HEK293T (cell line): Measurements from ENCODE around the gene ARHGEF1.
"Not testable (repeated sequence)": the region's sequence is repeated elsewhere in the genome, so short reads cannot be mapped to it uniquely, and the experiment has no call there.

Experiments
- CTCF ChIA-PET: fragments of 350-600 bp; formaldehyde crosslinking; extraction: SDS; loops from one replicate; lab custom pipeline; 2021; ENCODE audit warnings: antibody characterized with exemption, inconsistent platforms; lab: Yijun Ruan, JAX
- POLR2A ChIA-PET: fragments of 350-600 bp; formaldehyde crosslinking; extraction: SDS; loops from one replicate; lab custom pipeline; 2020; ENCODE audit warnings: antibody characterized with exemption, inconsistent platforms; lab: Yijun Ruan, JAX
- DNase-seq: peaks from one replicate; pipeline ENCODE4 v3.0.0; 2012; ENCODE audit warnings: mixed read lengths; ENCODE audit errors: extremely low spot score
- ARNT ChIP-seq: fragments of 450-650 bp; IDR thresholded peaks from 2 replicates; pipeline ENCODE4 v1.6.1; 2017; ENCODE audit warnings: mild to moderate bottlenecking
- BHLHE40 ChIP-seq: fragments of 450-650 bp; IDR thresholded peaks from 2 replicates; pipeline ENCODE4 v1.6.1; 2016; ENCODE audit warnings: mild to moderate bottlenecking, moderate library complexity, borderline replicate concordance
- CTBP1 ChIP-seq: fragments of 450-650 bp; IDR thresholded peaks from 2 replicates; pipeline ENCODE4 v1.6.1; 2016; ENCODE audit warnings: borderline replicate concordance
- ELF4 ChIP-seq: fragments of 450-650 bp; IDR thresholded peaks from 2 replicates; pipeline ENCODE4 v1.6.1; 2017; ENCODE audit warnings: antibody characterized with exemption
- FOXA1 ChIP-seq: fragments of 450-650 bp; IDR thresholded peaks from 2 replicates; pipeline ENCODE4 v1.6.1; 2016; ENCODE audit warnings: mild to moderate bottlenecking
- FOXK2 ChIP-seq: fragments of 450-650 bp; IDR thresholded peaks from 2 replicates; pipeline ENCODE4 v1.6.1; 2016; ENCODE audit warnings: mild to moderate bottlenecking
- FOXM1 ChIP-seq: fragments of 450-650 bp; IDR thresholded peaks from 2 replicates; pipeline ENCODE4 v1.6.1; 2017; ENCODE audit warnings: mild to moderate bottlenecking, borderline replicate concordance
- HDGF ChIP-seq: fragments of 450-650 bp; IDR thresholded peaks from 2 replicates; pipeline ENCODE4 v1.6.1; 2017; ENCODE audit warnings: antibody characterized with exemption, borderline replicate concordance
- L3MBTL2 ChIP-seq: fragments of 450-650 bp; conservative IDR thresholded peaks from 2 replicates; pipeline ENCODE4 v1.6.1; 2016; ENCODE audit warnings: mild to moderate bottlenecking
- LEF1 ChIP-seq: fragments of 450-650 bp; IDR thresholded peaks from 2 replicates; pipeline ENCODE4 v1.6.1; 2017; ENCODE audit warnings: mild to moderate bottlenecking, borderline replicate concordance
- NFRKB ChIP-seq: fragments of 450-650 bp; IDR thresholded peaks from 2 replicates; pipeline ENCODE4 v1.6.1; 2016; ENCODE audit warnings: mild to moderate bottlenecking, moderate library complexity
- PKNOX1 ChIP-seq: fragments of 450-650 bp; IDR thresholded peaks from 2 replicates; pipeline ENCODE4 v1.6.1; 2016
- SP1 ChIP-seq: fragments of 450-650 bp; IDR thresholded peaks from 2 replicates; pipeline ENCODE4 v1.6.1; 2017
- SUZ12 ChIP-seq: fragments of 450-650 bp; IDR thresholded peaks from 2 replicates; pipeline ENCODE4 v1.6.1; 2016; ENCODE audit warnings: mild to moderate bottlenecking
- TARDBP ChIP-seq: fragments of 450-650 bp; IDR thresholded peaks from 2 replicates; pipeline ENCODE4 v1.6.1; 2016
- ZNF384 ChIP-seq: fragments of 450-650 bp; IDR thresholded peaks from 2 replicates; pipeline ENCODE4 v1.6.1; 2016

Gene ARHGEF1

DNA sequence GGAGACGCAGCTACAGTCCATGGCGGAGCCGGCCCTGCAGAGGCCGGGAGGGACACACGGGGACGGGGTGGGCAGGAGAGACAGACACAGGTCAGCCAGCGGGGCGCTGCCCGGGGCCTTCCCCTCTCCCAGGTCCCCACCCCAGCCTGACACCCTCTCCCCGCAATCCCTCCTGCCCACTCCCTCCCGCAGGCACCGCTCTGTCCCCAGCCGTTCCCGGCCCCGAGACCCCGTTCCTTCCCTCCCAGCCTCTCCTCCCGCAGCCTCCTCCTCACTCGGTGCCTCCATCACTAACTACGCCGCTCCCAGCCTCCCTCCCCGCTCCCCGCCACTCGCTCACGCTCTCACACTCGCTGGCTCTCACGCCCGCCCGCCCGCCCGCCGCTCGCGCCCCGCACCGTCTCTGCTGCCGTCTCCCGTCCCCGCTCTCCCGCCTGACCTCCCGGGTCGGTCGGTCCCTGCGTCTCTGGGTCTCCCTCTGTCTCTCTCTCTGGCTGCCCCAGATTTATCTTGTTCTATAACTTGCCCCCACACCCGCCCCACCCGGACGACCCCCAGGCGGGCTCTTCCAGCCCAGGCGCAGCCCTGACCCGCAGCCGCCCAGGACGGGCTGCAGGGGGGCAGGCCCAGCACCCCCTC lies 30.0 kb downstream of the ARHGEF1 start:
- CTCF ChIA-PET = no interaction called here
- DNase-seq = no peak
- no peak for TF ChIP-seq FOXM1
- TF ChIP-seq FOXK2 = no peak
- POLR2A ChIA-PET = no interaction called here

DNA sequence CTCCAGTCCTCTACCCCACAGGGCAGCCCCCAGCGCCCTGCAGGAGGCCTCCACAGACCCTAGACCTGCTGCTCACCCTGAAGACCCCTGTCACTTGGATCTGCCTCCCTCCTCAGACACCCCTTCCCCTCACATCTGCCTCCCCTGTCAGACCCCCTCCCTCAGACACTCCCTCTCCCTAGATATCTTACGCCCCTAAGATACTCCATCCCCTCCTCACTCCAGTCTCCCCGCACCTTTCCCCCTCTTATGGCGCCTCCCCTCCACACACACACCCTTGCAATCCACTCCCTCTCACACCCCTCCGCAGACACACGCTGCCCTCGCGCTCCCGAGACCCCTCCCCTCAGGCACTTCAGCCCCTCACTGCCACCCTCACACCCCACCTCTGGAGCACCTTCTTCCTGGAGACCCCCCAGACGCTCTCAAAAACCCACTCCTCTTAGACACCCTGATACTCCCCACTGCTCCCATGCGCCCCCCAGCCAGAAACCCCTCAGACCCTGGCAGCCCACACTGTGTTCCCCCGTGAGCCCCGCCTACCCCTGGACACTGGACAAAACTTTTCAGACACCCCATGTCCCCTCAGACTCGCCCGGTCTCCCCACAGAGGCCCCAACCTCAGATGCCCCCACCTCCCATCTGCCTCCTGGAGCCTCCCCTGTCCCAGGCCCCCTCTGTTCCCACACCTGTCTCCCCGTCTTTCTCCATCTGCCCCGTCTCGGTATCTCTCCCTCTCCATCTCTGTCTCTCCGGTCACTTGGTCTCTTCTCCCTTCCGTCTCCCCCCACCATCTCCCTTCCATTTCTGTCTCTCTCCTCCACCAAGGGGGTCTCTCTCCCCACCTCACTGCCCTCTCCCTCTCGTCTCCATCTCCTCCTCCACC lies 30.8 kb downstream of the ARHGEF1 start:
- ChIA-PET CTCF (no interaction called here), POLR2A (no interaction called here)
- TF ChIP-seq SUZ12 (no peak), FOXK2 (no peak), TARDBP (no peak), FOXM1 (no peak), PKNOX1 (no peak)
- no peak for DNase-seq

GRCh38 chr19:41914424-41914834 lies 31.4 kb downstream of the ARHGEF1 start:
- CTCF ChIA-PET, DNase-seq, POLR2A ChIA-PET: not testable (repeated sequence)

- DNase-seq = no peak
- CTCF ChIA-PET = no interaction called here
- POLR2A ChIA-PET = no interaction called here
- no peak for TF ChIP-seq ELF4
- TF ChIP-seq HDGF = no peak
These were observed 32.2 kb downstream of the ARHGEF1 start for GRCh38 chr19:41915021-41915775.

- ChIA-PET POLR2A (no interaction called here), CTCF (no interaction called here)
- no peak for TF ChIP-seq ZNF384
- no peak for TF ChIP-seq TARDBP
- no peak for TF ChIP-seq CTBP1
- TF ChIP-seq FOXK2 = no peak
- no peak for TF ChIP-seq ARNT
- no peak for TF ChIP-seq SUZ12
- TF ChIP-seq FOXM1 = no peak
- TF ChIP-seq PKNOX1 = no peak
- TF ChIP-seq ELF4 = no peak
- TF ChIP-seq NFRKB = no peak
- TF ChIP-seq HDGF = no peak
- TF ChIP-seq L3MBTL2 = no peak
- TF ChIP-seq FOXA1 = no peak
- TF ChIP-seq BHLHE40 = no peak
- no peak for TF ChIP-seq LEF1
- TF ChIP-seq SP1 = no peak
- no peak for DNase-seq
These were observed 32.9 kb downstream of the ARHGEF1 start for GRCh38 chr19:41915776-41916414.

DNA sequence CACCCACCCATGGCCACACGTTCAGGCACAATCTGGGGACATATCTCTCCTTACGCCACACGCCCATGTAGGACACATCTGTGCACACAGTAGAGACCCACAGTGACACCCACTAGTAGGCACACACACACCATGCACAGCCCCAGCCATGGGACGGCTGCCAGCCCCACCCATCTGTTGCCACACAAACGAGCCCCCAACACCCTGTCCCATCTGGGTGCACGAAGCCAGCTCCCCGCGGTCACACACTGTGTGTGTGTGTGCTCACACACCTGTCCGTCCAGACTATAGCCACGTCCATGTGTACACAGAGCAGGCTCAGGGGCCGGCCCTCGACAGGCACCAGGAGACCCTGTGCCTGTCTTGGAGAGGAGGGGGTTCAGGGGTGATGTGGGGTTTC lies 34.7 kb downstream of the ARHGEF1 start:
- ChIA-PET POLR2A (no interaction called here), CTCF (no interaction called here)
- TF ChIP-seq ZNF384 = no peak
- DNase-seq = no peak

DNA sequence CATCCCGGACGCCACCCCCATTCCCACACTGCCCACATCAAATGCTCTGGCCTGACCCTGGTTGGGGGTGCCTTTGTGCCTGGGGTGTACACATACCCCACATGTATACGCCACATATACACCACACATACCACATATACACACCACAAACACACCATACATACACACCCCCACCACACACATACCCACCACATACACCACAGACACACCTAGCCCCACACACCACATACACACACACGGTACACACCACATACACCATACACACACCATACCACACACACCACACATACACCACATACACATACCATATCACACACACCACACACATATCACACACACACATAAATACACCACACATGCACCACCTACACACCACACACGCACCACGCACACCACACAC lies 35.1 kb downstream of the ARHGEF1 start:
- TF ChIP-seq ARNT (no peak), ELF4 (no peak), LEF1 (no peak), PKNOX1 (no peak), L3MBTL2 (no peak), CTBP1 (no peak)
- ChIA-PET CTCF (no interaction called here), POLR2A (no interaction called here)
- DNase-seq = no peak
